ENCODE results near the gene TJP2. TPM values are rescaled to one million over a fixed set of nuclear protein-coding genes. Genes with fewer than 3 reads are reported as not detected.

Gene TJP2
- total and polyA plus RNA-seq, 10 of the 15 experiments (the other 5 are each of a cell fraction or from before 2014, with no cell fraction given): 6.4 to 59.9 (median 29.7) TPM

GRCh38 chr9:69191231-69191630 is 17.2 kb downstream of the TJP2 start:
- Histone ChIP-seq H3K4me1 (ENCODE audit: control insufficient read depth, insufficient read depth, low read length) (peaks cover 18% of the 10 kb centered on the region), H3K36me3 (ENCODE audit: control insufficient read depth in 2 of 2, insufficient read depth in 2 of 2, low read length in 1 of 2) (no peaks in the 10 kb centered on the region), H3K9me3 (replicated peaks; ENCODE audit: control insufficient read depth, insufficient read depth, low read length) (no peaks in the 10 kb centered on the region), H4K20me1 (ENCODE audit: control insufficient read depth, insufficient read depth) (peaks cover 3% of the 10 kb centered on the region; the same call in 1 of the 2 replicates), H3K4me2 (ENCODE audit: control insufficient read depth, insufficient read depth) (peak overlapping the region; percentile 84), H2AFZ (ENCODE audit: control insufficient read depth, low read depth, low read length) (no peak overlapping the region), H3K4me3 (no peak overlapping the region), H3K27ac (ENCODE audit: control insufficient read depth, insufficient read depth) (no peak overlapping the region), H3K79me2 (ENCODE audit: control insufficient read depth, insufficient read depth, low read length) (peaks cover 31% of the 10 kb centered on the region), H3K27me3 (replicated peaks in 1 of 2; ENCODE audit: control insufficient read depth in 2 of 2, insufficient read depth in 2 of 2, low read length in 1 of 2) (no peaks in the 10 kb centered on the region), H3K9ac (ENCODE audit: control insufficient read depth, insufficient read depth, low read length) (no peak overlapping the region)
- SMC1A ChIA-PET (ENCODE audit: uncharacterized antibody, unreplicated experiment): interaction anchor here (0.9 to 7.2 kb wide), 8 partner anchors 10 to 155 kb away, joined by 3 to 130 read pairs (median 9); partner anchors contain the start of gene FXN
- TF ChIP-seq ZSCAN29 (IDR thresholded peaks at IDR 0.05) (no peak), ATF2 (IDR thresholded peaks at IDR 0.05; ENCODE audit: low read length) (no peak), RAD21 (IDR thresholded peaks at IDR 0.05; ENCODE audit: insufficient read depth, low read depth, low read length) (no peak), RELB (IDR thresholded peaks at IDR 0.05; ENCODE audit: low read depth) (no peak), NKRF (conservative IDR thresholded peaks at IDR 0.05) (no peak), LARP7 (IDR thresholded peaks at IDR 0.05) (no peak), CEBPB (IDR thresholded peaks at IDR 0.05; ENCODE audit: borderline replicate concordance in 1 of 2, low read depth in 2 of 2, low read length in 2 of 2) (no peak), EGR1 (IDR thresholded peaks at IDR 0.05; ENCODE audit: borderline replicate concordance in 1 of 2, low read depth in 2 of 2, low read length in 2 of 2) (no peak), IKZF1 (conservative IDR thresholded peaks at IDR 0.05) (no peak), SPI1 (IDR thresholded peaks at IDR 0.05; ENCODE audit: borderline replicate concordance, insufficient read depth, low read depth, low read length) (no peak)
- POLR2A ChIA-PET: interaction anchor here (1.4 to 2.0 kb wide), 2 partner anchors 10 to 14 kb away, joined by 6 to 8 read pairs; no protein-coding TSS in a partner anchor
- intact Hi-C loops (cut with micrococcal nuclease; ENCODE audit: unreplicated experiment) (loop anchor here (5.0 kb wide), 1 partner anchor 69 kb away; no protein-coding TSS in a partner anchor), in situ Hi-C loops (cut with MboI) (no loop called here)
- 85% methylated on average over 3 of the region's 3 CpGs for WGBS (ENCODE audit: insufficient coverage, insufficient replicate concordance, low lambda C conversion rate, missing lambda C conversion rate)
- DNase-seq (ENCODE audit: low read depth, low spot score) (no peak), FAIRE-seq (no peak), ATAC-seq (no peak)
- CTCF ChIA-PET: interaction anchor here (0.6 to 10.1 kb wide), 8 partner anchors 11 to 627 kb away, joined by 3 to 289 read pairs (median 21); partner anchors contain the start of genes FXN and TJP2
- RAD21 ChIA-PET (ENCODE audit: unreplicated experiment): interaction anchor here (0.9 to 8.9 kb wide), 6 partner anchors 17 to 155 kb away, joined by 3 to 159 read pairs (median 6); partner anchors contain the start of genes FXN and TJP2
- no TSS peak for BruUV-seq (replicated peaks)

All from GM12878 (cell line).